Choroid plexus epithelial cell (primary cell): ENCODE measurements around the gene SPINT2.

Source experiments
- DNase-seq: peaks from one replicate; pipeline ENCODE4 v3.0.0-alpha.2; 2010; ENCODE audit warnings: low read depth
- H3K4me3 ChIP-seq: 2 replicates; pipeline ENCODE4 v1.5.1; 2011; ENCODE audit warnings: low read depth, mild to moderate bottlenecking, control low read depth, low read length, moderate library complexity
- CTCF ChIP-seq: conservative IDR thresholded peaks from 2 replicates; pipeline ENCODE4 v1.5.1; 2011; ENCODE audit warnings: low read depth, mild to moderate bottlenecking, control low read depth, inconsistent platforms, low read length, moderate library complexity

Gene SPINT2

GRCh38 chr19:38321646-38322196, 57.3 kb downstream of the SPINT2 start:
- no peak for TF ChIP-seq CTCF
- peak; percentile 21 for DNase-seq
- no peak overlapping the region for H3K4me3 ChIP-seq

- H3K4me3 ChIP-seq: no peak overlapping the region
- no peak for DNase-seq
- TF ChIP-seq CTCF: no peak
Observed at GRCh38 chr19:38323291-38323690, 58.9 kb downstream of the SPINT2 start.

GRCh38 chr19:38324431-38324830, 60.1 kb downstream of the SPINT2 start:
- H3K4me3 ChIP-seq: no peak overlapping the region
- TF ChIP-seq CTCF: no peak
- no peak for DNase-seq

- TF ChIP-seq CTCF: no peak
- H3K4me3 ChIP-seq: no peak overlapping the region
- DNase-seq: no peak
Observed at GRCh38 chr19:38326591-38326990, 62.2 kb downstream of the SPINT2 start.

GRCh38 chr19:38329651-38330050, 65.3 kb downstream of the SPINT2 start:
- TF ChIP-seq CTCF: no peak
- no peak for DNase-seq

GRCh38 chr19:38331728-38332127, 67.4 kb downstream of the SPINT2 start:
- H3K4me3 ChIP-seq: no peak overlapping the region
- no peak for DNase-seq
- TF ChIP-seq CTCF: no peak

More at GRCh38 chr19:38329651-38330050, 65.3 kb downstream of the SPINT2 start:
- H3K4me3 ChIP-seq: no peak overlapping the region

GRCh38 chr19:38333245-38333644, 68.9 kb downstream of the SPINT2 start:
- TF ChIP-seq CTCF: no peak
- DNase-seq: no peak
- H3K4me3 ChIP-seq: no peak overlapping the region
